ENCODE measurements around the gene INTS3. TPM values are rescaled to one million over a fixed set of nuclear protein-coding genes. Genes with fewer than 3 reads are reported as not detected.

The INTS3 gene
- total RNA-seq, 1 experiment from 2014 or later = 56.7 TPM

- Histone ChIP-seq H3K4me3 (ENCODE audit: low read depth, low read length, poor library complexity, severe bottlenecking) (peak overlapping the region; percentile 71), H3K4me1 (ENCODE audit: insufficient read depth, low read length, poor library complexity, severe bottlenecking) (peaks cover 14% of the 10 kb centered on the region), H3K9me3 (ENCODE audit: low read depth, low read length, poor library complexity, severe bottlenecking) (no peaks in the 10 kb centered on the region), H3K36me3 (ENCODE audit: insufficient read depth, low read length, poor library complexity, severe bottlenecking) (peaks cover 18% of the 10 kb centered on the region), H3K27me3 (replicated peaks; ENCODE audit: insufficient read depth, low read depth, low read length, poor library complexity) (no peaks in the 10 kb centered on the region), H3K27ac (ENCODE audit: low read depth, low read length, poor library complexity, severe bottlenecking) (no peak overlapping the region)
- POLR2A ChIA-PET (ENCODE audit: low non-redundant PET) = no interaction called here
- BruUV-seq (replicated peaks) = no TSS peak
- intact Hi-C loops (cut with micrococcal nuclease; ENCODE audit: unreplicated experiment) = loop anchor here (10.0 kb wide), 1 partner anchor 261 kb away; no protein-coding TSS in a partner anchor
- CTCF ChIA-PET = interaction anchor here (0.8 kb wide), 1 partner anchor 98 kb away, joined by 3 read pairs; no protein-coding TSS in a partner anchor
- DNase-seq (ENCODE audit: low spot score) = peak; percentile 83
- no peak for TF ChIP-seq EZH2 (IDR thresholded peaks at IDR 0.05; ENCODE audit: borderline replicate concordance, low read depth, low read length, poor library complexity, severe bottlenecking)
- no peak for TF ChIP-seq CTCF (conservative IDR thresholded peaks at IDR 0.05; ENCODE audit: low read depth, low read length)
These were observed 47.8 kb downstream of the INTS3 start for GRCh38 chr1:153775458-153776327.

DNA sequence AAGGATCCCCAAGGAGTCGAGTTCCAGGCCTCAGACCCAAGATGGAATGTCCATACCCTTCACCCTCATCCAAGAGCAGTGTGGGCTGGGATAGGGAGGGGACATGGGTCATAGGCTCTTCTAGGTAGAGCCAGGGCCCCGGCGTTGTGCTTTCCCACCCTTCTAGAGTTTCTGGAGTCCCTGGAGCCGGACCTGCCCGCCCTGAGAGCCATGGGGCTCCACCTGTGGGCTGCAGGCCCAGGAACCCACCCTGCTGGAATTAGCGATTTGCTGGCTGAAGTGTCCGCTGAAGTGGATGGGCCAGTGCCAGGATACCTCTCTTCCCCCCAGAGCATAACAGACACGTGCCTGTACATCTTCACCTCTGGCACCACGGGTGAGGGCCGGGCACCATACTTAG, 48.5 kb downstream of the INTS3 start:
- POLR2A ChIA-PET (ENCODE audit: low non-redundant PET) = no interaction called here

More for the DNA sequence above, 48.5 kb downstream of the INTS3 start:
- peak overlapping the region; percentile 71 for H3K4me3 ChIP-seq (ENCODE audit: low read depth, low read length, poor library complexity, severe bottlenecking)
- no TSS peak for BruUV-seq (replicated peaks)
- CTCF ChIA-PET = interaction anchor here (0.7 kb wide), 1 partner anchor 210 kb away, joined by 4 read pairs; the partner anchor contains the start of gene RAB13
- H3K9me3 ChIP-seq (ENCODE audit: low read depth, low read length, poor library complexity, severe bottlenecking) = no peaks in the 10 kb centered on the region
- TF ChIP-seq EZH2 (IDR thresholded peaks at IDR 0.05; ENCODE audit: borderline replicate concordance, low read depth, low read length, poor library complexity, severe bottlenecking) (no peak), CTCF (conservative IDR thresholded peaks at IDR 0.05; ENCODE audit: low read depth, low read length) (no peak)
- H3K4me1 ChIP-seq (ENCODE audit: insufficient read depth, low read length, poor library complexity, severe bottlenecking) = peaks cover 14% of the 10 kb centered on the region
- no peaks in the 10 kb centered on the region for H3K27me3 ChIP-seq (replicated peaks; ENCODE audit: insufficient read depth, low read depth, low read length, poor library complexity)
- no peak for DNase-seq (ENCODE audit: low spot score)
- intact Hi-C loops (cut with micrococcal nuclease; ENCODE audit: unreplicated experiment) = loop anchor here (10.0 kb wide), 1 partner anchor 262 kb away; no protein-coding TSS in a partner anchor
- peaks cover 14% of the 10 kb centered on the region for H3K36me3 ChIP-seq (ENCODE audit: insufficient read depth, low read length, poor library complexity, severe bottlenecking)
- no peak overlapping the region for H3K27ac ChIP-seq (ENCODE audit: low read depth, low read length, poor library complexity, severe bottlenecking)

Data from A673 (cell line).